Liver (tissue), 9 donors: ENCODE data around the gene MECP2. TPM values are rescaled to one million over a fixed set of nuclear protein-coding genes. Genes with fewer than 3 reads are reported as not detected.
A peak's percentile ranks its signal among the peaks of the same experiment; 100 is the strongest.
"Not testable (repeated sequence)": the region's sequence is repeated elsewhere in the genome, so short reads cannot be mapped to it uniquely, and the experiment has no call there.

ENCODE experiments used
- DNase-seq: peaks from one replicate; pipeline ENCODE4 v3.0.0-alpha.2; 2017; ENCODE audit warnings: low spot score
- H3K27ac ChIP-seq, 2 donors: one replicate each; pipeline ENCODE4 v1.7.0; 2013; ENCODE audit warnings: inconsistent platforms in 2 of 2, low read length in 2 of 2, control low read depth in 1 of 2, low read depth in 1 of 2, mild to moderate bottlenecking in 1 of 2
- H3K27me3 ChIP-seq, 4 donors: one replicate each; pipeline versions ENCODE4 v1.6.1 to v1.7.0; 2013; ENCODE audit warnings: low read length in 3 of 4, inconsistent platforms in 1 of 4, mild to moderate bottlenecking in 1 of 4, moderate library complexity in 1 of 4; ENCODE audit not compliant: control insufficient read depth in 4 of 4, insufficient read depth in 4 of 4
- H3K36me3 ChIP-seq, 4 donors: one replicate each; pipeline versions ENCODE4 v1.6.1 to v1.7.0; 2013; ENCODE audit warnings: low read length in 3 of 4, mild to moderate bottlenecking in 3 of 4, low read depth in 1 of 4, moderate library complexity in 1 of 4; ENCODE audit not compliant: control insufficient read depth in 4 of 4, insufficient read depth in 3 of 4
- H3K4me1 ChIP-seq, 4 donors: one replicate each; pipeline versions ENCODE4 v1.6.1 to v1.7.0; 2013; ENCODE audit warnings: low read length in 3 of 4, mild to moderate bottlenecking in 3 of 4, moderate library complexity in 1 of 4; ENCODE audit not compliant: control insufficient read depth in 4 of 4, insufficient read depth in 4 of 4
- H3K4me3 ChIP-seq, 3 donors: one replicate each; pipeline versions ENCODE4 v1.6.1 to v1.7.0; 2013; ENCODE audit warnings: low read length in 3 of 3, control low read depth in 1 of 3, low read depth in 1 of 3, mild to moderate bottlenecking in 1 of 3
- H3K9ac ChIP-seq, 2 donors: one replicate each; pipeline ENCODE4 v1.7.0; 2013; ENCODE audit warnings: low read length in 2 of 2, mild to moderate bottlenecking in 2 of 2, moderate library complexity in 2 of 2, control low read depth in 1 of 2, low read depth in 1 of 2
- H3K9me3 ChIP-seq, 4 donors: one replicate each; pipeline versions ENCODE4 v1.6.1 to v1.7.0; 2013; ENCODE audit warnings: low read length in 3 of 4; ENCODE audit not compliant: control insufficient read depth in 4 of 4
- EGR1 ChIP-seq, 2 donors: IDR thresholded peaks; 2 replicates each; pipeline ENCODE4 v1.6.1; 2016 to 2018; ENCODE audit warnings: antibody characterized with exemption in 2 of 2, low read depth in 2 of 2
- FOXA1 ChIP-seq: IDR thresholded peaks from 2 replicates; pipeline ENCODE4 v1.6.1; 2016; ENCODE audit warnings: antibody characterized with exemption
- FOXA2 ChIP-seq: IDR thresholded peaks from 2 replicates; pipeline ENCODE4 v1.6.1; 2016; ENCODE audit warnings: antibody characterized with exemption
- HNF4G ChIP-seq: IDR thresholded peaks from 2 replicates; pipeline ENCODE4 v1.6.1; 2016; ENCODE audit warnings: antibody characterized with exemption
- NR2F2 ChIP-seq: IDR thresholded peaks from 2 replicates; pipeline ENCODE4 v1.6.1; 2016; ENCODE audit warnings: antibody characterized with exemption
- RXRA ChIP-seq, 2 donors: IDR thresholded peaks; 2 replicates each; pipeline ENCODE4 v1.6.1; 2017 to 2018; ENCODE audit warnings: antibody characterized with exemption in 2 of 2, mild to moderate bottlenecking in 1 of 2
- SP1 ChIP-seq: IDR thresholded peaks from 2 replicates; pipeline ENCODE4 v1.6.1; 2018; ENCODE audit warnings: antibody characterized with exemption, mild to moderate bottlenecking
- TAF1 ChIP-seq: conservative IDR thresholded peaks from 2 replicates; pipeline ENCODE4 v1.6.1; 2016; ENCODE audit warnings: antibody characterized with exemption, mild to moderate bottlenecking
- YY1 ChIP-seq: IDR thresholded peaks from 2 replicates; pipeline ENCODE4 v1.6.1; 2016; ENCODE audit warnings: antibody characterized with exemption, mild to moderate bottlenecking
- WGBS: extraction: QIAGEN DNeasy Blood & Tissue Kit; methylation state at CpG from one replicate; pipeline ENCODE4 v1.1.7; 2013; 5-methylcytosine and 5-hydroxymethylcytosine counted together
- polyA plus RNA-seq, 2 donors: library from polyadenylated mRNA; stranded (reverse) in 1 of 2; unstranded in 1 of 2; fragments of 200-250 nt in 1 of 2; fragments of >200 nt in 1 of 2; fragmentation: Nextera tagmentation in 1 of 2; extraction: Ambion mirVana in 1 of 2; gene quantifications; one replicate each; pipeline versions ENCODE4 v1.2.1 to v1.2.3, GENCODE V29; 2013 to 2015
- total RNA-seq, 2 donors: library from RNA; depleted of rRNA; stranded (reverse); fragments of >200 nt; gene quantifications; one replicate each; pipeline ENCODE4 v1.2.3, GENCODE V29; 2014
- TF ChIP-seq, protein P1 (sequence below): IDR thresholded peaks from 2 replicates; pipeline ENCODE4 v1.6.1; 2016; ENCODE audit warnings: antibody characterized with exemption
- TF ChIP-seq, protein P2 (sequence below): IDR thresholded peaks from 2 replicates; pipeline ENCODE4 v1.6.1; 2016; ENCODE audit warnings: antibody characterized with exemption
- TF ChIP-seq, protein P3 (sequence below): IDR thresholded peaks from 2 replicates; pipeline ENCODE4 v1.6.1; 2016; ENCODE audit warnings: antibody characterized with exemption, mild to moderate bottlenecking
- TF ChIP-seq, protein P4 (sequence below): IDR thresholded peaks from 2 replicates; pipeline ENCODE4 v1.6.1; 2016; ENCODE audit warnings: antibody characterized with exemption
- donor health status: healthy.
- donor health status: healthy.
- donor health status: healthy.
- donor health status: healthy.
- donor health status: healthy.

Gene MECP2
- total RNA-seq (10 to 100 TPM; 11.1 to 22.0 TPM), polyA plus RNA-seq (1 to 10 TPM; 6.9 to 8.8 TPM)

DNA sequence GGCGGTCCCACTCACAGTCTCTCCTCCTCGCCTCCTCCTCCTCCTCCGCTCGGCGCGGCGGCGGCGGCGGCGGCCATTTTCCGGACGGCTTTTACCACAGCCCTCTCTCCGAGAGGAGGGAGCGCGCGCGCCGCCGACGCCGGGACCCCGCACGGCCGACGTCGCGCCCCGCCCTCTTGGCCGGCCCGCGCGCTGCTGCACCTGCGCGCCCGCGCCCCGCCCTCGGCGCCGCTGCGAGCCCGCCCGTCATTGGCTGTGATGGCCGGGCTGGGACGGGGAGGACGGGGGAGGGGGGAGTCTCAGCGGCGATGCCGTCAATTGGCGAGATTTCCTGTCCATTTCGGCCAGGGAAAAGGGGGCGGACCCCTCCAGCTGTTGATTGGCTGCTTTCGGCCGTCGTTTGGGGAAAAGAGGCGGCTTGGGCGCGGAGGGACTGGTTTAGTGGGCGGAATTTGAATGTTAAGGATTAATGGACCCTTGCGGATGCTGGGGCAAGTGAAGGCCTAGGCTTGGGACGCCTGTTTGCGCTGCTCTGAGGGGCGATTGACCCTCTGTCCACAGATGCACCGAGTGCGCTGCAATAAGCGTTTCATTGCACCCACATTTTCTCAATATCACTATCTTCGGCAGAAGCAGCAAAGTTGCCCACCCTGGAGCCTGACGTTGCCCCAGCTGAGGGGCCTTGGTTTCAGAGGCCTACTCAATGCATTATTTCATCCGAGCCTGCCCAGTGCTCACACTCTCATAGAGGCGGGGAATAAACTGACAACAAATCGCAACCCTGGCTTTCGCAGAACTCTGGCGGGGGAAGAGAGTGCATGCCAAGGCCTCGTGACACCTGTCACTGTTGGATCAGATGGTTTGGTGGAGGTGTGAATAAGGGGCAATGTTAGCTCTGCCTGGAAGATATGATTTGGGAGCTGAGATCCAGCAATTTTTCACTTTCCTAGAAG is at the start of gene MECP2:
TSS of gene MECP2 (minus strand) at position 129 of the 953 bp plus-strand sequence.
- peak; percentile 87 for DNase-seq
- Histone ChIP-seq H3K4me1 (peaks cover 0 to 30% (median 24%) of the 10 kb centered on the region in 4 donors), H3K36me3 (no peaks in the 10 kb centered on the region), H3K9ac (peak within 1 kb of the TSS; percentile 5 to 55), H3K9me3 (no peaks in the 10 kb centered on the region), H3K27me3 (no peaks in the 10 kb centered on the region), H3K27ac (peak within 1 kb of the TSS; percentile 72 to 78), H3K4me3 (peak within 1 kb of the TSS; percentile 64 to 91 (median 72))
- WGBS, result 3% methylated on average over 63 of the region's 75 CpGs
- TF ChIP-seq SP1, result peak; percentile 58
- TF ChIP-seq, protein P1, sequence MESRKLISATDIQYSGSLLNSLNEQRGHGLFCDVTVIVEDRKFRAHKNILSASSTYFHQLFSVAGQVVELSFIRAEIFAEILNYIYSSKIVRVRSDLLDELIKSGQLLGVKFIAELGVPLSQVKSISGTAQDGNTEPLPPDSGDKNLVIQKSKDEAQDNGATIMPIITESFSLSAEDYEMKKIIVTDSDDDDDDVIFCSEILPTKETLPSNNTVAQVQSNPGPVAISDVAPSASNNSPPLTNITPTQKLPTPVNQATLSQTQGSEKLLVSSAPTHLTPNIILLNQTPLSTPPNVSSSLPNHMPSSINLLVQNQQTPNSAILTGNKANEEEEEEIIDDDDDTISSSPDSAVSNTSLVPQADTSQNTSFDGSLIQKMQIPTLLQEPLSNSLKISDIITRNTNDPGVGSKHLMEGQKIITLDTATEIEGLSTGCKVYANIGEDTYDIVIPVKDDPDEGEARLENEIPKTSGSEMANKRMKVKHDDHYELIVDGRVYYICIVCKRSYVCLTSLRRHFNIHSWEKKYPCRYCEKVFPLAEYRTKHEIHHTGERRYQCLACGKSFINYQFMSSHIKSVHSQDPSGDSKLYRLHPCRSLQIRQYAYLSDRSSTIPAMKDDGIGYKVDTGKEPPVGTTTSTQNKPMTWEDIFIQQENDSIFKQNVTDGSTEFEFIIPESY, result no peak

DNA sequence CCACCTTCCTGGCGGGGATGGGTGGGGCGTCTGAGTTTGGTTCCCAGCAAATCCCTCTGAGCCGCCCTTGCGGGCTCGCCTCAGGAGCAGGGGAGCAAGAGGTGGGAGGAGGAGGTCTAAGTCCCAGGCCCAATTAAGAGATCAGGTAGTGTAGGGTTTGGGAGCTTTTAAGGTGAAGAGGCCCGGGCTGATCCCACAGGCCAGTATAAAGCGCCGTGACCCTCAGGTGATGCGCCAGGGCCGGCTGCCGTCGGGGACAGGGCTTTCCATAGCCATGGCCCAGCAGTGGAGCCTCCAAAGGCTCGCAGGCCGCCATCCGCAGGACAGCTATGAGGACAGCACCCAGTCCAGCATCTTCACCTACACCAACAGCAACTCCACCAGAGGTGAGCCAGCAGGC is 46.5 kb upstream of the MECP2 start, which contains the start of gene OPN1LW:
TSS of gene OPN1LW (plus strand) at position 234 of the 400 bp plus-strand sequence. CDS start at position 275, 41 bp downstream.
- not testable (repeated sequence) for H3K4me3 ChIP-seq, H3K9ac ChIP-seq, H3K4me1 ChIP-seq, DNase-seq, H3K27me3 ChIP-seq, H3K9me3 ChIP-seq, H3K36me3 ChIP-seq, H3K27ac ChIP-seq
- 93% methylated on average over 12 of the region's 15 CpGs for WGBS

DNA sequence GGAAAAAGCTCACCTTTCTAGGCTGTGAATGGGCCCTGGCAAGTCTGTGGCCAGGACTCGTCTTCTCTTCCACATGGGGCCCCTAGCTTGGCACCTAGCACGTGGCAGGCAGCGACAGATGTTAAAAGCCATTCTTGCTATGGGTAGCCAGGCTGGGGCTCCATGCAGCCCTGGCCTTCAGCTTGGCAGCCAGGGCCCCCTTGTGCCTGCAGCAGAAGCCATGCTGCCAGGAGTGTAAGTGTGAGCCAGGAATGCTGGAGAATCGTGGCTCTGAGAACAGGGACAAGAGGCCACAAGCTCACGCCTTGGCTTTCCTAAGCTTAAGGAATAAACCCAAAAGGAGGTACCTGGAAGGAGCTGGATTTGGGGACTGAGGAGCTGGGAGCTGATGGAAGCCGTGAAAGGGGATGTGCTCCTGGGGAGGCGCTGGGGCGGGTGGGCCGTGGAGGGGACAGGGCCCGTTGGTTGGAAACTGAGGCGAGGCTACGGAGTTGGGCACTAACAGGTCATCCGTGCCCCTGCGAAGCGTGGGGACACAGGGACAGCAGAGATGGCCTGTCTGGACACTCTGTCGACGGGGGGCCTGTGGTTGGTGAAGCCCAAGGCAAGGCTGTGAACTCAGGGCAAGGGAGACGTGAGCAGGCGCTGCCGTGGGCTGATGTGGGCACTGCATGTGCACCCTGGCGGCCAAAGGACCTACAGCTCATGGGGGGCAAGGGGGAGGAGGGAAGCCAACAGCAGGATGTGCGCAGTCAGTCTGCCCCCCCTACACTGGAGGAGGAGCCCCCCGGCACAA is 45.6 kb upstream of the MECP2 start:
- TF ChIP-seq, protein P2, sequence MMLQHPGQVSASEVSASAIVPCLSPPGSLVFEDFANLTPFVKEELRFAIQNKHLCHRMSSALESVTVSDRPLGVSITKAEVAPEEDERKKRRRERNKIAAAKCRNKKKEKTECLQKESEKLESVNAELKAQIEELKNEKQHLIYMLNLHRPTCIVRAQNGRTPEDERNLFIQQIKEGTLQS, result no peak
- TF ChIP-seq FOXA1, result no peak
- TF ChIP-seq RXRA (IDR thresholded peaks at IDR 0.05), result no peak
- TF ChIP-seq, protein P3, sequence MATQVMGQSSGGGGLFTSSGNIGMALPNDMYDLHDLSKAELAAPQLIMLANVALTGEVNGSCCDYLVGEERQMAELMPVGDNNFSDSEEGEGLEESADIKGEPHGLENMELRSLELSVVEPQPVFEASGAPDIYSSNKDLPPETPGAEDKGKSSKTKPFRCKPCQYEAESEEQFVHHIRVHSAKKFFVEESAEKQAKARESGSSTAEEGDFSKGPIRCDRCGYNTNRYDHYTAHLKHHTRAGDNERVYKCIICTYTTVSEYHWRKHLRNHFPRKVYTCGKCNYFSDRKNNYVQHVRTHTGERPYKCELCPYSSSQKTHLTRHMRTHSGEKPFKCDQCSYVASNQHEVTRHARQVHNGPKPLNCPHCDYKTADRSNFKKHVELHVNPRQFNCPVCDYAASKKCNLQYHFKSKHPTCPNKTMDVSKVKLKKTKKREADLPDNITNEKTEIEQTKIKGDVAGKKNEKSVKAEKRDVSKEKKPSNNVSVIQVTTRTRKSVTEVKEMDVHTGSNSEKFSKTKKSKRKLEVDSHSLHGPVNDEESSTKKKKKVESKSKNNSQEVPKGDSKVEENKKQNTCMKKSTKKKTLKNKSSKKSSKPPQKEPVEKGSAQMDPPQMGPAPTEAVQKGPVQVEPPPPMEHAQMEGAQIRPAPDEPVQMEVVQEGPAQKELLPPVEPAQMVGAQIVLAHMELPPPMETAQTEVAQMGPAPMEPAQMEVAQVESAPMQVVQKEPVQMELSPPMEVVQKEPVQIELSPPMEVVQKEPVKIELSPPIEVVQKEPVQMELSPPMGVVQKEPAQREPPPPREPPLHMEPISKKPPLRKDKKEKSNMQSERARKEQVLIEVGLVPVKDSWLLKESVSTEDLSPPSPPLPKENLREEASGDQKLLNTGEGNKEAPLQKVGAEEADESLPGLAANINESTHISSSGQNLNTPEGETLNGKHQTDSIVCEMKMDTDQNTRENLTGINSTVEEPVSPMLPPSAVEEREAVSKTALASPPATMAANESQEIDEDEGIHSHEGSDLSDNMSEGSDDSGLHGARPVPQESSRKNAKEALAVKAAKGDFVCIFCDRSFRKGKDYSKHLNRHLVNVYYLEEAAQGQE, result no peak
- TF ChIP-seq HNF4G, result no peak
- TF ChIP-seq, protein P4, sequence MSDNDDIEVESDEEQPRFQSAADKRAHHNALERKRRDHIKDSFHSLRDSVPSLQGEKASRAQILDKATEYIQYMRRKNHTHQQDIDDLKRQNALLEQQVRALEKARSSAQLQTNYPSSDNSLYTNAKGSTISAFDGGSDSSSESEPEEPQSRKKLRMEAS, result no peak
- TF ChIP-seq NR2F2, result no peak
- TF ChIP-seq YY1, result no peak
- no peak for TF ChIP-seq TAF1
- TF ChIP-seq EGR1 (IDR thresholded peaks at IDR 0.05; ENCODE audit: low read depth in 2 of 2), result no peak
- no peak for TF ChIP-seq FOXA2
- TF ChIP-seq SP1, result no peak
- Histone ChIP-seq H3K36me3 (no peaks in the 10 kb centered on the region), H3K9me3 (no peaks in the 10 kb centered on the region), H3K9ac (no peak overlapping the region), H3K27me3 (no peaks in the 10 kb centered on the region), H3K27ac (no peak overlapping the region), H3K4me3 (no peak overlapping the region), H3K4me1 (no peaks in the 10 kb centered on the region)
- no peak for DNase-seq
- WGBS, result 94% methylated on average over 23 of the region's 23 CpGs
